Kidney epithelial cell (primary cell): Measurements from ENCODE around the gene R3HDM2. TPM values are rescaled to one million over a fixed set of nuclear protein-coding genes. Genes with fewer than 3 reads are reported as not detected.

Source experiments
- DNase-seq: peaks from one replicate; pipeline ENCODE4 v3.0.0-alpha.2; 2010; ENCODE audit warnings: low read depth
- H3K27me3 ChIP-seq: 2 replicates; pipeline ENCODE4 v1.6.0; 2011; ENCODE audit warnings: low read length; ENCODE audit not compliant: control insufficient read depth, insufficient read depth
- H3K36me3 ChIP-seq: 2 replicates; pipeline ENCODE4 v1.5.1; 2011; ENCODE audit warnings: low read length; ENCODE audit not compliant: control insufficient read depth, insufficient read depth
- H3K4me3 ChIP-seq: 2 replicates; pipeline ENCODE4 v1.5.1; 2011; ENCODE audit warnings: low read depth, mild to moderate bottlenecking, control low read depth, low read length
- CTCF ChIP-seq: IDR thresholded peaks from 2 replicates; pipeline ENCODE4 v1.5.1; 2011; ENCODE audit warnings: mild to moderate bottlenecking, moderate library complexity, low read length, control low read depth, inconsistent platforms; ENCODE audit not compliant: insufficient read depth, poor library complexity, severe bottlenecking
- total RNA-seq: library from RNA; depleted of rRNA; stranded (reverse); fragments of >200 nt; gene quantifications from 2 replicates; pipeline ENCODE4 v1.2.3, GENCODE V29; 2015

Gene R3HDM2
- total RNA-seq, 1 donor from 2014 or later: 18.5 TPM

GRCh38 chr12:57355734-57356133 is 75.1 kb downstream of the R3HDM2 start:
- TF ChIP-seq CTCF: no peak
- no peak for DNase-seq
- no peak overlapping the region for H3K4me3 ChIP-seq
- H3K36me3 ChIP-seq: no peaks in the 10 kb centered on the region
- no peaks in the 10 kb centered on the region for H3K27me3 ChIP-seq

- Histone ChIP-seq H3K27me3 (no peaks in the 10 kb centered on the region), H3K36me3 (no peaks in the 10 kb centered on the region), H3K4me3 (no peak overlapping the region)
- no peak for TF ChIP-seq CTCF
- no peak for DNase-seq
Measured at GRCh38 chr12:57352166-57352565, 78.7 kb downstream of the R3HDM2 start.

- no peak for DNase-seq
- Histone ChIP-seq H3K27me3 (no peaks in the 10 kb centered on the region), H3K36me3 (no peaks in the 10 kb centered on the region), H3K4me3 (no peak overlapping the region)
- TF ChIP-seq CTCF: no peak
Measured at GRCh38 chr12:57347284-57347683, 83.6 kb downstream of the R3HDM2 start.

GRCh38 chr12:57343703-57344378 is 87.0 kb downstream of the R3HDM2 start:
- no peaks in the 10 kb centered on the region for H3K36me3 ChIP-seq
- TF ChIP-seq CTCF: no peak
- no peak overlapping the region for H3K4me3 ChIP-seq
- no peaks in the 10 kb centered on the region for H3K27me3 ChIP-seq
- no peak for DNase-seq

- Histone ChIP-seq H3K4me3 (no peak overlapping the region), H3K27me3 (no peaks in the 10 kb centered on the region), H3K36me3 (no peaks in the 10 kb centered on the region)
- peak; percentile 4 for DNase-seq
- TF ChIP-seq CTCF: no peak
Measured at GRCh38 chr12:57342207-57342691, 88.6 kb downstream of the R3HDM2 start.
